Posterior cingulate gyrus (tissue), 11 donors: ENCODE results near the gene ARMC5.
"Not testable (repeated sequence)": the region's sequence is repeated elsewhere in the genome, so short reads cannot be mapped to it uniquely, and the experiment has no call there.

ENCODE experiments used
- DNase-seq, 10 donors: peaks; one replicate each; pipeline versions ENCODE4 v3.0.0 to v3.0.0-alpha.2; 2020 to 2021; ENCODE audit warnings: mixed read lengths in 3 of 10
- intact Hi-C: fragments of 100-400 bp; cut with DNase I; formaldehyde crosslinking; loops from one replicate; pipeline ENCODE4 v1.15.1; 2023

The ARMC5 gene

DNA sequence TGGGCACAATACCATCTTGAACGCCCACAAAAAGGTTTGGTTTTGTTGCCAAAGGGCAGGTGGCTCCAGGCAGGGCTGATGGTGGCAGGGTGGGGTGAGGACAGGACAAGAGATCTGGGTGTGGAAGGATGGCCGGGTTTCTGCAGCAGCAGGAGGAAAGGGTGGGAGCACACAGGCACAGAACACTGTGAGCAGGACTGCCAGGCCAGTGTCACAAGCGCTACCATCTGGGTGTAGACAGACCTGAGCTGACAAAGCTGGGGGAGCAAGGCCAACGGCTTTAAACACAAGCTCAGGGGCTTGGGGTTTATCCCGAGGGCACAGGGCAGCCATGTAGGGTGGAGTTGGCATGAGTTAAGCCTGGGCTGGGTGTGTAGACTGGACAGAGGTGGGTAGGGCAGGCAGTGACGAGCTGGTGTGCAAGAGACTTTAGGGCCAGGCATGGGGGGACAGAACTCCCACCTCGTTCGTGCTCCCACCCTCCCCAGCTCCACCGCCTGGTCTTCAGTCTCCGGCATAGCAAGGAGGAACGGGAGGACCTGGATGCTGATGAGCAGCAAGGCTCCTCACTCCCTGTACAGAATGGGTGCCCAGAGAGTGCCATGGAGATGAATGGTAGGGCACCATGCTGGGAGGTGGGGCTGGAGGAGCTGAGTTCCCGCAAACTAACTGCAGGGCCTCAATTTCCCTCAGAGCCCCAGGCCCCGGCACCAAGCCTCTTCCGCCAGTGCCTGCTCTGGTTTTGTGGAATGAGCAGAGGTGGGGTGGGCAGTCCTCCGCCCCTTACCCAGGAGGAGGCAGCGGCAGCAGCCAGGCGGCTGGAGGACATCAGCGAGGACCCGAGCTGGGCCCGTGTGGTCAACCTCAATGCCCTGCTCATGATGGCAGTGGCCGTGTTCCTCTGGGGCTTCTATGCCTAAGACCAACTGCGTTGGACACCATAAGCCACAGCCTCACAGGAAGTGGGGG, 30.6 kb downstream of the ARMC5 start:
- DNase-seq: peak in 2 of 10 donors; percentile 29 to 70
- intact Hi-C loops: no loop called here

GRCh38 chr16:31491778-31492418, 32.6 kb downstream of the ARMC5 start:
- intact Hi-C loops: no loop called here
- peak in 1 of 10 donors; percentile 69 for DNase-seq

GRCh38 chr16:31493506-31494125, 34.3 kb downstream of the ARMC5 start:
- intact Hi-C loops: no loop called here
- DNase-seq: peak in 1 of 10 donors; percentile 77

DNA sequence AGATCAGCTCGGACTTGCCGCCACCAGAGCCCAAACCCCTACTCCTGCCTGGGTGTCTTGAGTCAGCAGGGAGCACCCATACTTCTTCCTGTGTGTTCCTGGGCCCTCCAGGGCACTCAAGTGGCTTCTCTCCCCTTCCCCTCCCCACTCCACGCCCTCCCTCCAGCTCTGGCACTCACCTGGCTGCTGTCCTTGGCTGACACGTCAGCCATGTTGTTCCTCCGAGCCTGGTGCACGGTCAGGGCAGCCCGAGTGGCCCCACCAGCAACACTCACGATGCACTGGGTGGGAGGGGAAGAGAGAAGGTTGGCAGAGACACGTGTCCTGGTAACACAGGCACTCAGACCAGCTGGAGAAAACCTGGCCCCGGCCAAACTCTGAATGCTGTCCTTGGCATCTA, 37.4 kb downstream of the ARMC5 start:
- intact Hi-C loops: no loop called here
- peak in 1 of 10 donors; percentile 70 for DNase-seq

DNA sequence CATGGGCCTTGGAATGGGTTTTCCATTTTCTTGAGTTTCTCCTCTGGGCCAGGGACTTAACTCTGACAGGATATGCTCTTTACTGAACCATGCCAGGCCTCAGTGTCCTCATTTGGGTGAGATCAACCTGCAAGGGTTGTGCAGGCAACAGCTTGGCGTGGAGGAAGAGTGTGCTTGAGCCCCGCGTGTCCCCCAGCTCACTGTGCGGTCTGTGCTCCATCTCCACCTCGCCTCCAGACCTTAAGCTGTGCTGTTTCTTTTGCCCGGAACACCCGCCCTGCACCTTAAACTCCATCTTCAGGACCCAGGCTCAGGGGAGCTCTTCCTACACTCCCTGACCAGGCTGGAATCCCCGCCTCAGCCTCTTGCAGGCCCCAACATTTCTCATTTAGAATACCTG, 39.2 kb downstream of the ARMC5 start:
- DNase-seq: peak in 1 of 10 donors; percentile 8
- intact Hi-C loops: no loop called here

- intact Hi-C loops: loop anchor here (5.0 kb wide), 1 partner anchor 368 kb away; no protein-coding TSS in a partner anchor
- DNase-seq: no peak
Measured at GRCh38 chr16:31499928-31500327, 40.6 kb downstream of the ARMC5 start.

GRCh38 chr16:31501226-31501965, 42.1 kb downstream of the ARMC5 start:
- DNase-seq: no peak
- intact Hi-C loops: loop anchor here (5.0 kb wide), 1 partner anchor 369 kb away; no protein-coding TSS in a partner anchor

- DNase-seq: no peak
- intact Hi-C loops: loop anchor here (5.0 kb wide), 1 partner anchor 370 kb away; no protein-coding TSS in a partner anchor
Measured at GRCh38 chr16:31501966-31502348, 42.7 kb downstream of the ARMC5 start.

GRCh38 chr16:31502981-31503380, 43.7 kb downstream of the ARMC5 start:
- intact Hi-C loops: loop anchor here (5.0 kb wide), 1 partner anchor 371 kb away; no protein-coding TSS in a partner anchor

GRCh38 chr16:31503555-31503954, 44.3 kb downstream of the ARMC5 start:
- intact Hi-C loops: loop anchor here (5.0 kb wide), 1 partner anchor 371 kb away; no protein-coding TSS in a partner anchor
- DNase-seq: not testable (repeated sequence)

More at GRCh38 chr16:31502981-31503380, 43.7 kb downstream of the ARMC5 start:
- no peak for DNase-seq

GRCh38 chr16:31504159-31504558, 44.9 kb downstream of the ARMC5 start:
- DNase-seq: peak in 1 of 10 donors; percentile 20
- intact Hi-C loops: loop anchor here (5.0 kb wide), 1 partner anchor 372 kb away; no protein-coding TSS in a partner anchor

DNA sequence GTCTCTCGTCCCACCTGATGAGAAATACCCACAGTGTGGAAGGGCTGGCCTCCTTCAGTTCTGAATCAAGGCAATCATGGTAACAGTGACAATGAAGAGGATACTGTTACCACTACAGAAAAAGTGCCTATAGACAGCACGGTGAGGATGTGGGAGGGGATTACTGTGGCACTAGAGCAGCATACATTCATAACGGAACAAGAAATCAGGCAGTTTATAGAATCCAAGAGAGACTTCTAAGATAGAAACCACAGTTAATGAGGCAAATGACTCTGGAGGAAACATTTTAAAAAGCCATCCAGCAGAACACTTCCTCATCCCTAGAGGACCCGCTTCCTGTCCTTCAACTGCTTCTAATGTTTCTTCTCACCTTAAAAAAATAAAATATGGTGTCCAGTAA, 46.2 kb downstream of the ARMC5 start:
- intact Hi-C loops: loop anchor here (5.0 kb wide), 1 partner anchor 548 kb away; the partner anchor contains the start of gene SETD1A

DNA sequence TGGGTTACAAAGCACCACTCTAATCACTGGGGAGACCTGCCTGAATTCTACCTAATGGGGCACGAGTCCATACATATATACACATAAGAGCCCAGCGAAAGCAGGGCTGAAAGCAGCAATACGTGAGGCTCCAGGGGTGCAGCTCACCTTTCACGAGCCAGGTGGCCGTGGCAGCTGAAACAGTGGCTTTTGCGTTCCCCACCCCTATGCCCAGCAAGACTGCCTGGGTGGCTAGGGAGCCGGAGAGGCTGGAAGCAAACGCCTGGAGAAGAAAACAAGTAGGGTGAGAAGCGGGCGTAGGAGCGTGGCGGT, 48.3 kb downstream of the ARMC5 start:
- no peak for DNase-seq
- intact Hi-C loops: loop anchor here (5.0 kb wide), 1 partner anchor 550 kb away; the partner anchor contains the start of gene SETD1A

More for the DNA sequence above, 46.2 kb downstream of the ARMC5 start:
- DNase-seq: no peak

- intact Hi-C loops: loop anchor here (2.0 to 5.0 kb wide), 2 partner anchors 47 to 551 kb away; partner anchors contain the start of gene SETD1A
- peak; percentile 87 to 99 (median 92) for DNase-seq
Measured at GRCh38 chr16:31507929-31508705, 48.8 kb downstream of the ARMC5 start, which contains the start of gene RUSF1. RUSF1 (minus strand) TSS chr16:31508391; CDS start chr16:31508373, 18 bp downstream.

DNA sequence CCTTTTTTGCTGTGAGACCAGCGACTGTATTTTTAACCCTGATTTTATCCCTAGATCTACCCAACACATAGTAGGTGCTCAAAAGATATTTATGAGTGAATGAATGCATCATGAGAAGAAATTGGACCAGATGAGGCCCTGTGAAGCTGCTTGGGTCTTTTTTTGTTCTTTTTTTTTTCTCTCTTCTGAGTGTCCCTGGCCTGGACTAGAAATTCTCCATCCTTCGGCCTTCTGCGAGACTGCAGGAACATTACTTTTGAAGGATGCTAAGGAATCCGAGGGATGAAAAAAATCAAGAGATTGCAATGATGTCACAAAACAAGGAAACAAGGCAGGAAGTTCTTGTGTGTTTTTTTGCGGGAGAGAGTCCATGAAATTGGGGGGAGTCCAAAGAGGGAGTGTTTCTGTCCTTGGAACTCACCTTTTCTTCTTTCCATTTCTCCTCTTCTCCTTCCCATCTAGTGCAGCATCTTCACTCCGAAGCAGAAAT, 49.5 kb downstream of the ARMC5 start:
- intact Hi-C loops: loop anchor here (2.0 to 5.0 kb wide), 2 partner anchors 48 to 551 kb away; partner anchors contain the start of gene SETD1A
- no peak for DNase-seq

GRCh38 chr16:31513126-31513525, 53.8 kb downstream of the ARMC5 start:
- no peak for DNase-seq
- intact Hi-C loops: no loop called here

DNA sequence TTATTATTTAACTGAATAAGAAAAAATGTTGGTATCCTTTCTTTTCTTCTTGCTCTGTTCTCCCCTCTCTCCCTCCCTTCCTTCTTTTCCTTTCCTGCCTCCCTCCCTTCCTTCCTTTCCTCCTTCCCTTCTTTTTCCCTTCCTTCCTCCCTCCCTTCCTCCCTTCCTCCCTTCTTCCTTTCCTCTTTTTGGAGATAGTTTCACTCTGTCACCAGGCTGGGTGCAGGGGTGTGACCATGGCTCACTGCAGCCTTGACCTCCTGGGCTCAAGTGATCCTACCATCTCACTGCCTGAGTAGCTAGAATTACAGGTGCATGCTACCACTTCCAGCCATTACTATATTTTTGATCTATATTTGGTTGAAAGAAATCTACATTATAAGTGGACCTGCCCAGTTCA, 54.6 kb downstream of the ARMC5 start:
- intact Hi-C loops: no loop called here
- no peak for DNase-seq
